Endothelial cell of umbilical vein (primary cell): Measurements from ENCODE around the gene FBXW11. TPM values are rescaled to one million over a fixed set of nuclear protein-coding genes. Genes with fewer than 3 reads are reported as not detected.

Experiments
- BruUV-seq: library from RNA; stranded (reverse); fragments of 400-500 nt; replicated peaks from 2 replicates; lab custom pipeline; 2021; lab: Mats Ljungman, UMichigan
- CTCF ChIA-PET: fragments of 300-600, 350-600 bp; sonication (Branson Sonifier 250); formaldehyde crosslinking; loops from one replicate; lab custom pipeline; 2021; ENCODE audit warnings: antibody characterized with exemption, inconsistent platforms; lab: Charles Lee
- POLR2A ChIA-PET: fragments of 300-600, 350-600 bp; sonication (Branson Sonifier 250); formaldehyde crosslinking; loops from one replicate; lab custom pipeline; 2021; ENCODE audit warnings: antibody characterized with exemption, inconsistent platforms; lab: Charles Lee
- DNase-seq: peaks from one replicate; pipeline ENCODE4 v3.0.0-alpha.2; 2011; ENCODE audit warnings: low read depth, low spot score
- FAIRE-seq: peaks from 2 replicates; lab custom pipeline; 2011; peaks lifted over from hg19 to GRCh38; lab: Jason Lieb, UNC
- H2AFZ ChIP-seq: 2 replicates; pipeline ENCODE4 v1.6.0; 2012; ENCODE audit warnings: low read depth, low read length, control low read depth, inconsistent platforms
- H3K27ac ChIP-seq: 2 replicates; pipeline ENCODE4 v1.5.1; 2011; ENCODE audit warnings: low read depth, mild to moderate bottlenecking, control low read depth, low read length, moderate library complexity; ENCODE audit not compliant: insufficient read depth
- H3K27me3 ChIP-seq, 2 experiments: 2 replicates each; pipeline versions ENCODE4 v1.6.0 to v1.6.1; 2011; ENCODE audit warnings: low read length in 2 of 2, mixed read lengths in 1 of 2; ENCODE audit not compliant: control insufficient read depth in 2 of 2, insufficient read depth in 2 of 2
- H3K36me3 ChIP-seq, 2 experiments: 2 replicates in 1 of 2; 3 replicates in 1 of 2; pipeline ENCODE4 v1.5.1; 2011; ENCODE audit warnings: low read length in 2 of 2, mild to moderate bottlenecking in 1 of 2, moderate library complexity in 1 of 2; ENCODE audit not compliant: control insufficient read depth in 2 of 2, insufficient read depth in 2 of 2; ENCODE audit errors: extremely low read depth in 1 of 2
- H3K4me1 ChIP-seq: 3 replicates; pipeline ENCODE4 v1.5.1; 2011; ENCODE audit warnings: mild to moderate bottlenecking, low read length; ENCODE audit not compliant: control insufficient read depth, insufficient read depth; ENCODE audit errors: extremely low read depth
- H3K4me2 ChIP-seq: 2 replicates; pipeline ENCODE4 v1.6.1; 2011; ENCODE audit warnings: low read length, control low read depth, mixed read lengths; ENCODE audit not compliant: insufficient read depth
- H3K4me3 ChIP-seq, 3 experiments: fragments of 200-600 bp in 1 of 3; sonication (generic), shearing (Covaris generic) in 1 of 3; replicated peaks in 1 of 3; 2 replicates each; pipeline ENCODE4 v1.5.1; 2011 to 2016; ENCODE audit warnings: control low read depth in 3 of 3, low read length in 3 of 3, mild to moderate bottlenecking in 2 of 3, inconsistent platforms in 1 of 3, low read depth in 1 of 3, moderate library complexity in 1 of 3; ENCODE audit not compliant: insufficient read depth in 1 of 3
- H3K79me2 ChIP-seq: 2 replicates; pipeline ENCODE4 v1.6.0; 2012; ENCODE audit warnings: low read length, inconsistent platforms; ENCODE audit not compliant: control insufficient read depth, insufficient read depth
- H3K9ac ChIP-seq: replicated peaks from 2 replicates; pipeline ENCODE3; 2011; ENCODE audit warnings: low read length, control low read depth; ENCODE audit not compliant: insufficient read depth; ENCODE audit errors: extremely low read depth
- H3K9me1 ChIP-seq: replicated peaks from 3 replicates; pipeline ENCODE4 v1.6.0; 2011; ENCODE audit warnings: mild to moderate bottlenecking, low read length; ENCODE audit not compliant: control insufficient read depth, insufficient read depth; ENCODE audit errors: extremely low read depth
- H3K9me3 ChIP-seq: replicated peaks from 2 replicates; pipeline ENCODE4 v1.5.1; 2012; ENCODE audit warnings: low read length, inconsistent platforms; ENCODE audit not compliant: control insufficient read depth, insufficient read depth
- H4K20me1 ChIP-seq: replicated peaks from 2 replicates; pipeline ENCODE3; 2011; ENCODE audit warnings: mild to moderate bottlenecking, low read length; ENCODE audit not compliant: control insufficient read depth, insufficient read depth; ENCODE audit errors: extremely low read depth
- CTCF ChIP-seq, 2 donors: IDR thresholded peaks; 1 replicate in 1 of 2; 2 replicates in 1 of 2; pipeline ENCODE4 v1.5.1; 2011; ENCODE audit warnings: low read length in 2 of 2, mild to moderate bottlenecking in 2 of 2, moderate library complexity in 2 of 2, control low read depth in 1 of 2, inconsistent platforms in 1 of 2, low read depth in 1 of 2; ENCODE audit not compliant: insufficient read depth in 1 of 2; ENCODE audit errors: extremely low read depth in 1 of 2
- EZH2 ChIP-seq: IDR thresholded peaks from 2 replicates; pipeline ENCODE4 v1.6.1; 2012; ENCODE audit warnings: borderline replicate concordance, low read depth, mild to moderate bottlenecking, moderate library complexity, low read length, inconsistent platforms; ENCODE audit not compliant: severe bottlenecking
- FOS ChIP-seq: IDR thresholded peaks from 2 replicates; pipeline ENCODE4 v1.6.1; 2011; ENCODE audit warnings: mild to moderate bottlenecking, low read length, moderate library complexity, borderline replicate concordance; ENCODE audit not compliant: insufficient read depth
- GATA2 ChIP-seq: IDR thresholded peaks from 2 replicates; pipeline ENCODE4 v1.7.0; 2011; ENCODE audit warnings: low read depth, mild to moderate bottlenecking, moderate library complexity, mixed read lengths, low read length; ENCODE audit not compliant: insufficient read length, insufficient read depth
- JUN ChIP-seq: IDR thresholded peaks from 2 replicates; pipeline ENCODE4 v1.6.1; 2011; ENCODE audit warnings: borderline replicate concordance, low read depth; ENCODE audit not compliant: insufficient read length, insufficient read depth
- MAX ChIP-seq: IDR thresholded peaks from 2 replicates; pipeline ENCODE4 v1.6.1; 2011; ENCODE audit not compliant: insufficient read depth, insufficient read length
- MYC ChIP-seq: IDR thresholded peaks from one replicate; pipeline ENCODE4 v1.6.1; 2011; ENCODE audit warnings: mild to moderate bottlenecking, low read depth, low read length
- POLR2A ChIP-seq: IDR thresholded peaks from 2 replicates; pipeline ENCODE4 v1.6.1; 2012; ENCODE audit warnings: low read depth, mild to moderate bottlenecking, control low read depth, low read length
- POLR2AphosphoS5 ChIP-seq: IDR thresholded peaks from 2 replicates; pipeline ENCODE4 v1.6.1; 2012; ENCODE audit warnings: low read depth, mild to moderate bottlenecking, control low read depth, low read length, moderate library complexity; ENCODE audit not compliant: insufficient read depth
- dilution Hi-C: fragments of 300-500 bp; cut with MboI; formaldehyde crosslinking; loops from one replicate; pipeline ENCODE4 v1.15.0; 2019; ENCODE audit warnings: low sequenced_read_pairs; ENCODE audit not compliant: extremely low pct_ligation_motif_present
- intact Hi-C: fragments of 100-400 bp; cut with micrococcal nuclease; formaldehyde crosslinking; loops from one replicate; pipeline ENCODE4 v1.10.0; 2022
- polyA plus RNA-seq, 4 experiments: library from polyadenylated mRNA; depleted of rRNA in 3 of 4; stranded (reverse) in 3 of 4; unstranded in 1 of 4; fragments of >200 nt; gene quantifications; 2 replicates each; pipeline versions ENCODE4 v1.2.1 to v1.2.3, GENCODE V29; 2011 to 2012; ENCODE audit warnings: missing spikeins in 1 of 4
- total RNA-seq: library from RNA; stranded (reverse); gene quantifications from 2 replicates; pipeline ENCODE4 v1.2.3, GENCODE V29; 2021

The FBXW11 gene
- total and polyA plus RNA-seq, 2 donors (not counting 3 experiments of a cell fraction or from before 2014, with no cell fraction given) = 30.7 to 44.7 TPM

- no peak for DNase-seq
- ChIA-PET CTCF (interaction anchor here (2.4 kb wide), 1 partner anchor 21 kb away, joined by 7 read pairs; no protein-coding TSS in a partner anchor), POLR2A (no interaction called here)
- intact Hi-C loops (no loop called here), dilution Hi-C loops (no loop called here)
- Histone ChIP-seq H3K9me1 (no peaks in the 10 kb centered on the region), H3K9ac (no peak overlapping the region), H3K27me3 (no peaks in the 10 kb centered on the region), H3K36me3 (no peaks in the 10 kb centered on the region), H4K20me1 (no peaks in the 10 kb centered on the region), H3K4me3 (no peak overlapping the region), H2AFZ (no peak overlapping the region), H3K4me2 (no peak overlapping the region), H3K4me1 (peaks cover 7% of the 10 kb centered on the region), H3K27ac (no peak overlapping the region), H3K9me3 (no peaks in the 10 kb centered on the region), H3K79me2 (no peaks in the 10 kb centered on the region)
- TF ChIP-seq MAX = no peak
- TF ChIP-seq POLR2AphosphoS5 = no peak
- TF ChIP-seq CTCF (IDR thresholded peaks at IDR 0.05; ENCODE audit: extremely low read depth in 1 of 2, insufficient read depth in 1 of 2, low read depth in 1 of 2, low read length in 2 of 2) = no peak
- TF ChIP-seq GATA2 = no peak
- no peak for TF ChIP-seq MYC
- no peak for TF ChIP-seq EZH2
- no peak for TF ChIP-seq POLR2A
- no peak for TF ChIP-seq FOS
- TF ChIP-seq JUN = no peak
- BruUV-seq = no TSS peak
- FAIRE-seq = no peak
Observed at GRCh38 chr5:171891150-171891549, 115.3 kb downstream of the FBXW11 start.
